Hematopoietic multipotent progenitor cell treated with erythropoietin and hydrocortisone succinate and interleukin-3 and kit ligand, for 8 days (in vitro differentiated cells): Measurements from ENCODE around the gene APMAP.

Source experiments
- DNase-seq: peaks from one replicate; pipeline ENCODE4 v3.0.0-alpha.2; 2015

APMAP gene

GRCh38 chr20:25024171-25024570 is 31.6 kb upstream of the APMAP start:
- DNase-seq: no peak

GRCh38 chr20:25023356-25023755 is 30.8 kb upstream of the APMAP start:
- DNase-seq: peak; percentile 73

DNA sequence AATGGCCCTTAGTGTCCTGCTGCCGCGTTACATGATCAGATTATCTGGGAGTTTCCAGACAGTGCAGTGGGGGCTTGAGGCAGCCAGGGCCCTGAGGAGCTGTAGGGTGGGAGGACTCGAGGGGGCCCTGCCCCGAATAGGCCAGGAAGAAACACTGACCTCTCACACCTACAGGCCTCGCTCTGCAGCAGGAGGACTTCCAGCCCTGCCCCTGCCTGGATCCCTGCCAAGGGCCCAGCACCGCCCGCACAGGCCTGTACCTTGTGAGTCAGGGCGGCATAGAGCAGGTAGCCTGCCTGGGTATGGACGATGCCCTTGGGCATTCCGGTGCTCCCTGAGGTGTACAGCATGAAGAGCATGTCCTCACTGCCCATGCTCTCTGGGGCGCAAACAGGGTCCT is 30.1 kb upstream of the APMAP start:
- no peak for DNase-seq

DNA sequence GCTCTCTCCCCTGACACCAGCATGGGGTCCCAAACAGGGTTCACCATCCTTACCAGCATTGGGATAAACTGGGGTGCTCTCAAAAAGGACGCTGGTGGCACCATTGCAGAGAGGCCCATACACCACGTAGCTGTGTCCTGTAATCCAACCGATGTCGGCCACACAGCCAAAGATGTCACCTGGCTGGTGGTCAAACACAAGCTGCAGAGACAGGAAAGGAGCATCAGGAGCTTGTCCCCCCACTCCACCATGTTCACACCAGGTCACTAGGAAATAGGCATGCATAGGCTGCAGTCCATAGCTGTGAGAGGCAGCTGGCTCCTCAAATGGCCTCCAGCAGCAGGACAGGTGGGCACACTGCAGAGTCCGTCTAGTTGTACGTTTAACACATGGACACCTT is 28.8 kb upstream of the APMAP start:
- DNase-seq: no peak

GRCh38 chr20:25020901-25021301 is 28.4 kb upstream of the APMAP start:
- DNase-seq: no peak

GRCh38 chr20:25020345-25020744 is 27.8 kb upstream of the APMAP start:
- DNase-seq: no peak

DNA sequence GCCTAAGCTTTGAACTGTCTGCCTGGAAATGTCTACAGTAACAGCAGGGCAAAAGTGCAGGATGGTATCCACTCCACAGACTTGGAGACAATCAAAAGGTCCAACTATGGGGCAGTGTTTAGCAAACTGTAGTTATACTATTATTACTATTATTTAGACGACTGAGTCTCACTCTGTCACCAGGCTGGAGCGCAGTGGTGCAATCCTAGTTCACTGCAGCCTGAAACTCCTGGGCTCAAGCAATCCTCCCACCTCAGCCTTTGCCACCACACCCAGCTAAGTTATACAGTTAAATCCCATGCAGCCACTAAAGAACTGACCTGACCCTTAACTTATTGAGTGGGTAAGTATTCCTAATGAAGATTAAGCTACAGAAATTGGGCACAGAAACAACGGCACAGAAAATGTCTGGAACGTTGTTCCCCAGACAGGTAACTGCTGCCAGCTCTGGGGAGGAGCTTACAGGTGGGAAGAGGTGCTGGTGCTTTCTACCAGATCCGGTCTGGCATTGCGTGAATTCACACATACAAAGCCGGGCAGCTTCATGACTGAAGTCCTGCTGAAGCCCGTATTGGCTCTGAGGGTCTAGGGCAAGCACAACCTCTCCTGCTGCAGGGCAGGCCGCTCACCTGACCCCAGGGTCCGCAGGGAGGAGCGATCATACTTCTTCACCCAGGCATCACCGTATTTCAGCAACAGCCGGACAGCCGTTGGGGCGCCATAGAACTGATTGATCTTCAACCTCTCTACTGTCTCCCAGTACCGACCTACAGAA is 27.0 kb upstream of the APMAP start:
- no peak for DNase-seq

DNA sequence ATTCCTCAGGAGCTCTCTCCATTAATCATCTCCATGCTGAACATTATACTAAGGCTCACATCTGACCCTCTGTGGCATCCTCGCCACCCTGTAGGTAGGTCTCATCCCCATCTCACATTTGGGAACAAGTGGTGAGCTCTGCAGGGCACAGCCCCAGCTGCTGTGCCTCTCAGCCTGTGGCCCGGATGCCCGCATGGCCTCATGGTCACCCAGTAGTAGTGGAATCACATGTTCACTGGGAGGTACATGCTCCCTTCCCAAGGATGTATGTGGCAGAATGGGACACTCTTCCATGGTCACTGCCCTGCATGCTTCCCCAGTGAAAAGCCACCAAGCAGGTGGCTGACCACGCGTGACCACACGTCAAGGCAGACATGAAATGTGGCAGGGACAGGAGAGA is 26.3 kb upstream of the APMAP start:
- DNase-seq: no peak

GRCh38 chr20:25018425-25018824 is 25.9 kb upstream of the APMAP start:
- no peak for DNase-seq

DNA sequence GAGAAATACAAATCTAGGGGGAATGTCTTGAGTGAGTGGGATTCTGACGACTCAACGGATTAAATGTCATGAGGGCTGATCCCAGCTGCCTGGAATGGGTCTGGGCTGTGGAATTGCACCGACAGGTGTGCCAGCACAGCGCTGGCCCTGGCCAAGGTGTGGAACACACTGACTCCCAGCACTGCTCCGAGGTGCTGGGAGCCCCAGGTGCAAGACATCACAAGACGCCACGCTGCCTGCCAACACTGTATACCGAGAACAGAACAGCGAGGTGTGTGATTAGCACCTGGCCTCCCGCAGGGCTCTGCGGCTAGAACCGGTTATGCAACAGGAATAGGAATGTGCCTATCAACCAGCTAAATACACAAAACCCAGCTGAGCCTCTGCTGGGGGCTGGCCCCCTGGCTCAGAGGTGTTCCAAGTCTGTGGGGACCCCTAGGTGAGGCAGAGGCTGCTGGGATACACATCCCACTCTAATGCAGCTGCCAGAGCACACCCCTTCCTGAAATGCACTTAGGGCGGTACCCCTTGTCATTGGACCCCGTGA is 24.8 kb upstream of the APMAP start:
- DNase-seq: no peak

DNA sequence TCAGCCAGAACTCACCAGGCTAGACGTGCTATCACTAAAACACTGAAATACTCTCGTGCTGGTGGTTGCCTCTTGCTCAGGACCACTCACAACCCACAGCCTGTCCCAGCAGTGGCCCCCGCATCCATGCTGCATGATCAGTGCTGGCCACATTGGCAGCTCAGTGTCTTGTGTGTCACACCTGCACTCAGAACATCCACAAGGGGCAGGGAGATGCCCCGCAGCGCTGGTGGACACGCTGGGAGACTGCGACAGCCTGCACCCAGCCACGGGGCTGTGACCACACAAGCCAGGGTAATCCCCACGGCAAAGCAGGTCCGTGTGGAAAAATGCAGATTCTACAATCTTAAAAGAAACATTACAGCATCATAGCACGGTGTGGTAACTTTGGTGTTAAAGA is 23.9 kb upstream of the APMAP start:
- DNase-seq: no peak

DNA sequence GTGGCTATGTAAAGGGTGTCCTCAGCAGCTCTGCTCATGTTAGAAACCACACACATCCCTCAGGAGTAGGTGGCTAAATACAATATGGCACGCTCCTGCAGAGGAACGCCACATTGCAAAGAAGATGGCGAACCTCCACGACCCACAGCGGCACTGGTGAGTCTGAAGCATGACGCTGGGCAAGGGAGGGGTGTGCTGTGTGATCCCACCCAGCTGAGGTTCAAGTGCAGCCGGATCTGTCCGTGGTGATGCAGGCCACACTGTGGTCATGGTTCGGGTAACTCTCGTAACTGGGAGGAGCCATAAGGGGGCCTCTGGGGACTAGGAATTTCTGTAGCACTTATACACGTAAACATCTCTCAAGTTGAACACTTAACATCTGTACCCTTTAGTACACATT is 23.4 kb upstream of the APMAP start:
- DNase-seq: no peak

DNA sequence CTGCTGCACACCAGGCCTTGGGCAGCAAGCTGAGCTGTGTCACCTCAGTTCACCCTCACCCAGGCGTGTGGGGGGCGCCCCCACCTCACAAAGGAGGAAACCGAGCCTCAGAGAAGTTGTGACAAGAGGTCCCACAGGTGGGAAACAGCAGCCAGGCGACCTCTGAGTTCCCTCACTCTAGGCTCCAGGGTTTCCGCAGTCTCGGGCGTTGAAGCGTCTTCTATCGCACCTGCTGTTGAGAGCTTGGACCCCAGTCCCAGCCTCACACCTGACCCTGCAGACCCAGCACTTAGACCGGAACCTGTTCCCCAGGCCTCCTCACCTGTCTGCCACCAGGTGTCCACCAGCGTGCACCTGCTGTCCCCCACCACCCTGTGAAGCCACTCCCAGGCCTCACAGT is 22.3 kb upstream of the APMAP start:
- no peak for DNase-seq

- no peak for DNase-seq
Measured at GRCh38 chr20:25013478-25014380, 21.2 kb upstream of the APMAP start.

DNA sequence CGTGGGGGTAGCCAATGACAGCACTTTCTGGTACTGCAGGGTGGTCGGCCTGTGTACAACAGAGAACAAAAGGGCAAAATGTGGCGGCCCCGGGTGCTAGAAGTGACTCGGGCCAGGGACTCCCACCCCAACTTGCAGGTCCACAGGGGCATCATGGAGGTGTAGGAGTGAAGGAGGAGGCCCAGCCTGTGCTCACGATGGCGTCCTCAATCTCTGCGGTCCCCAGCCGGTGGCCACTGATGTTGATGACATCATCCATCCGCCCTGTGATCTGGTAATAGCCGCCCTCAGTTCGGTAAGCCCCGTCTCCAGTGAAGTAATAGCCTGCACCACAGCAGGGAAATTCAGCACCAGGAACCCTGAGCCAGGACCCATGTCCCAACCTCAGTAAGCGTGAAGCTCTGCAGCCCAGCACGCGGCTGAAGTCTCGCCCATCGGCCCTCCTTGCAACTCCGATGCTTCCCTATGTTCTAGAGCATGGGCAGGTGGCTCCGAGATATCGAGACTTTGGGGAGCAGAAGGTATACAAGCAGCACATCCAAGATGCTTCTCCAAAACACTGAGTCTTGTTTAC is 20.2 kb upstream of the APMAP start:
- DNase-seq: no peak

GRCh38 chr20:25011831-25012241 is 19.3 kb upstream of the APMAP start:
- DNase-seq: no peak

DNA sequence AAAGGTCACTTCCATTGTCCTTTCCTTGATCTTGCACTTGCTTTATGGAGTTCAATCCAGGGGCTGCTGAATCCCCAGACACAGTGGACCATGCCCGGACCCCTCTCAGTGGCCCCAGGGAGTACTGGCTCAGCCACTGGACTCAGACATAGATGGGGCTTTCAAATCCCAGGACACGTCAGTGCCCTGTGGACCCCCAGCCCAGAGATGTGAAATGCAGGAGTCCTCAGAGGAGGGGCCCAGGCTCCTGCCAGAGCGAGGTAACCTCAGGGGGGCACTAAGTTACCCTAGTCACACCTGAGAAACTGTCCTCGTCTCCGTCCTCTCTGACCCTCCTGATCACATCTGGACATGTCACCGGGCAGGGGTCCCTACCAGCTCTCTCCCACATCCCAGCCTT is 18.7 kb upstream of the APMAP start:
- no peak for DNase-seq

- no peak for DNase-seq
Measured at GRCh38 chr20:25009218-25010145, 16.9 kb upstream of the APMAP start.

DNA sequence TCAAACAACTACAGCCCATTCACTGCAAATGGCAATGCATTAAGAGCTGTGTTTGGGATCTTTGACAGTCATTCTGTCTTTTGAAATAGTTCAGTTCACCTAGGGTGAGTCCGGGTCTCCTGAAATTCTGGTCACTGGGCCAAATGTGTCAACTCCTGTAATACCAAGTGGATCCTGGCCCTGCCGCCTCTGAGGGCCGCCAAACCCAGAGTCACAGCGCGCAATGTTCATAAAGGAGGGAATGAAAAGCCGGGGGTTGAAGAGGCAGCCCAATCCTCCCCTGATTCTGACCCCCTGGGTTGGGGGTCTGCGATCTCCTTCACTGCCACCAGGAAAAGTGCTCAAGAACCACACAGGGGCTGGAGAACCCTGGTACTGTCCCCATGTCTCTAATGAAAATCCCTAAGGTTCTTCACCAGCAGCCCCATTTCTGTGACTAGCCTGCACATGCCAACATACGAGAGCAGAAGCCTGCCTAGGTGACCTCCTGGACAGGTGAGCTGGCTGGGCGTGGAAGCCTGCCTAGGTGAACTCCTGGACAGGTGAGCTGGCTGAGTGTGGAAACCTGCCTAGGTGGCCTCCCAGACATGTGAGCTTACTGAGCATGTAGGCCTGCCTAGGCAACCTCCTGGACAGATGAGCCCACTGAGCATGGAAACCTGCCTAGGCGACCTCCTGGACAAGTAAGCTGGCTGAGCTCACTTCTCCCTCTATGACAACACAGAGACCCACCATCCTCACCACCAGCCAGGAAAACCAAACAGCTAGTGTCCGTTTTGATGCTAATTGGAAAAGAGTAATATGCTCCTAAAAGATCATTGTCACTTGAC is 16.1 kb upstream of the APMAP start:
- DNase-seq: no peak

- no peak for DNase-seq
Measured at GRCh38 chr20:25007491-25008305, 15.1 kb upstream of the APMAP start.
